HepG2 (cell line): Measurements from ENCODE around the gene MRPL43. TPM values are rescaled to one million over a fixed set of nuclear protein-coding genes. Genes with fewer than 3 reads are reported as not detected.

Experiments used
- ARID2 ChIP-seq: sonication (generic); formaldehyde crosslinking; IDR thresholded peaks from 2 replicates; pipeline ENCODE4 v1.8.1; 2022; ENCODE audit warnings: mild to moderate bottlenecking, missing genetic modification reagents, borderline replicate concordance
- DPF2 ChIP-seq: sonication (generic); formaldehyde crosslinking; IDR thresholded peaks from 2 replicates; pipeline ENCODE4 v1.4.0; 2020; ENCODE audit warnings: mild to moderate bottlenecking, low read depth, missing genetic modification reagents, borderline replicate concordance
- ELF1 ChIP-seq: sonication (generic); formaldehyde crosslinking; IDR thresholded peaks from 2 replicates; pipeline ENCODE4 v1.4.0; 2020; ENCODE audit warnings: missing genetic modification reagents
- FOXP4 ChIP-seq: sonication (generic); formaldehyde crosslinking; IDR thresholded peaks from 2 replicates; pipeline ENCODE4 v1.4.0; 2020; ENCODE audit warnings: missing genetic modification reagents
- HIC2 ChIP-seq: sonication (generic); formaldehyde crosslinking; IDR thresholded peaks from 2 replicates; pipeline ENCODE4 v1.9.0; 2022; ENCODE audit warnings: low read depth, missing genetic modification reagents
- MED1 ChIP-seq: sonication (generic); formaldehyde crosslinking; IDR thresholded peaks from 2 replicates; pipeline ENCODE4 v1.4.0; 2020; ENCODE audit warnings: missing genetic modification reagents
- MLX ChIP-seq: IDR thresholded peaks from 2 replicates; pipeline ENCODE4 v1.6.1; 2016
- NAIF1 ChIP-seq: sonication (generic); formaldehyde crosslinking; IDR thresholded peaks from 2 replicates; pipeline ENCODE4 v1.5.0; 2020; ENCODE audit warnings: mild to moderate bottlenecking, missing genetic modification reagents, borderline replicate concordance
- NFIC ChIP-seq: IDR thresholded peaks from 2 replicates; pipeline ENCODE4 v1.6.1; 2012; ENCODE audit warnings: mild to moderate bottlenecking, low read length, inconsistent platforms
- NFYC ChIP-seq: IDR thresholded peaks from 2 replicates; pipeline ENCODE4 v1.6.1; 2016; ENCODE audit warnings: missing genetic modification reagents, missing compliant biosample characterization
- NPAS2 ChIP-seq: sonication (generic); formaldehyde crosslinking; IDR thresholded peaks from 2 replicates; pipeline ENCODE4 v1.8.0; 2022; ENCODE audit warnings: mild to moderate bottlenecking, missing genetic modification reagents, borderline replicate concordance
- PHF8 ChIP-seq: sonication (generic); formaldehyde crosslinking; IDR thresholded peaks from 2 replicates; pipeline ENCODE4 v1.5.0; 2020; ENCODE audit warnings: missing genetic modification reagents
- SMC3 ChIP-seq: IDR thresholded peaks from 2 replicates; pipeline ENCODE4 v1.6.1; 2011; ENCODE audit warnings: low read length, improper control_type of control experiment
- SNAPC4 ChIP-seq: sonication (generic); formaldehyde crosslinking; IDR thresholded peaks from 2 replicates; pipeline ENCODE4 v1.4.0; 2020; ENCODE audit warnings: mild to moderate bottlenecking, missing genetic modification reagents
- SNAPC5 ChIP-seq: sonication (generic); formaldehyde crosslinking; IDR thresholded peaks from 2 replicates; pipeline ENCODE4 v1.8.1; 2023; ENCODE audit warnings: mild to moderate bottlenecking, missing genetic modification reagents, borderline replicate concordance
- SP2 ChIP-seq: sonication (generic); formaldehyde crosslinking; IDR thresholded peaks from 2 replicates; pipeline ENCODE4 v1.5.1; 2020; ENCODE audit warnings: mild to moderate bottlenecking, missing genetic modification reagents
- ZNF382 ChIP-seq: sonication (generic); formaldehyde crosslinking; IDR thresholded peaks from 2 replicates; pipeline ENCODE4 v1.5.0; 2020; ENCODE audit warnings: missing genetic modification reagents, mild to moderate bottlenecking, borderline replicate concordance
- ZNF782 ChIP-seq: sonication (generic); formaldehyde crosslinking; IDR thresholded peaks from 2 replicates; pipeline ENCODE4 v1.4.0; 2020; ENCODE audit warnings: missing genetic modification reagents, mild to moderate bottlenecking, borderline replicate concordance
- ZNF83 ChIP-seq: sonication (generic); formaldehyde crosslinking; IDR thresholded peaks from 2 replicates; pipeline ENCODE4 v1.4.0; 2020; ENCODE audit warnings: missing genetic modification reagents, mild to moderate bottlenecking, borderline replicate concordance
- polyA plus RNA-seq, 8 experiments: library from polyadenylated mRNA; depleted of rRNA in 3 of 8; stranded (reverse) in 7 of 8; unstranded in 1 of 8; fragments of >200 nt; fragmentation: Illumina TruSeq in 4 of 8; extraction: Trizol in 4 of 8; gene quantifications; 2 replicates each; pipeline versions ENCODE4 v1.2.1 to v1.2.3, GENCODE V29; 2011 to 2016; ENCODE audit warnings: low read depth in 4 of 8, missing spikeins in 1 of 8, mixed read lengths in 1 of 8; ENCODE audit not compliant: insufficient read depth in 1 of 8
- total RNA-seq, 5 experiments: library from RNA; depleted of rRNA; stranded (reverse); fragments of >200 nt; fragmentation: Illumina TruSeq; extraction: Trizol; gene quantifications; 2 replicates each; pipeline ENCODE4 v1.2.3, GENCODE V29; 2016; ENCODE audit warnings: low read depth in 1 of 5

The MRPL43 gene
- total and polyA plus RNA-seq, 2 of the 13 experiments (the other 11 are each of a cell fraction or from before 2014, with no cell fraction given) = 71.0 to 73.7 TPM

GRCh38 chr10:100996678-100997359 lies 9.5 kb upstream of the MRPL43 start (continued):
- TF ChIP-seq SNAPC4 (CRISPR knock-in tag) (no peak), FOXP4 (CRISPR knock-in tag) (no peak), DPF2 (CRISPR knock-in tag) (no peak), ELF1 (CRISPR knock-in tag) (no peak), ZNF83 (no peak), ZNF782 (CRISPR knock-in tag) (no peak), ARID2 (CRISPR knock-in tag) (no peak; the same call in 1 of the 2 replicates), SNAPC5 (no peak), ZNF382 (CRISPR knock-in tag) (no peak), HIC2 (CRISPR knock-in tag) (no peak; the same call in 1 of the 2 replicates), SMC3 (no peak), NFIC (no peak), NPAS2 (CRISPR knock-in tag) (no peak), NFYC (CRISPR knock-in tag) (no peak), SP2 (CRISPR knock-in tag) (no peak), PHF8 (CRISPR knock-in tag) (no peak), MLX (CRISPR knock-in tag) (peak; percentile 20; the same call in 1 of the 2 replicates), MED1 (CRISPR knock-in tag) (no peak), NAIF1 (CRISPR knock-in tag) (peak; percentile 76; the same call in 1 of the 2 replicates)
